HG03575 (cell line): ENCODE measurements around the gene APBB1IP.
"Not testable (repeated sequence)": the region's sequence is repeated elsewhere in the genome, so short reads cannot be mapped to it uniquely, and the experiment has no call there.

Experiments used
- ATAC-seq: cut with Tn5 transposase; IDR thresholded peaks from one replicate; pipeline ENCODE4 v1.9.1; 2021; ENCODE audit not compliant: unreplicated experiment, insufficient number of reproducible peaks, low FRiP score; ENCODE audit errors: extremely low read depth

The APBB1IP gene

DNA sequence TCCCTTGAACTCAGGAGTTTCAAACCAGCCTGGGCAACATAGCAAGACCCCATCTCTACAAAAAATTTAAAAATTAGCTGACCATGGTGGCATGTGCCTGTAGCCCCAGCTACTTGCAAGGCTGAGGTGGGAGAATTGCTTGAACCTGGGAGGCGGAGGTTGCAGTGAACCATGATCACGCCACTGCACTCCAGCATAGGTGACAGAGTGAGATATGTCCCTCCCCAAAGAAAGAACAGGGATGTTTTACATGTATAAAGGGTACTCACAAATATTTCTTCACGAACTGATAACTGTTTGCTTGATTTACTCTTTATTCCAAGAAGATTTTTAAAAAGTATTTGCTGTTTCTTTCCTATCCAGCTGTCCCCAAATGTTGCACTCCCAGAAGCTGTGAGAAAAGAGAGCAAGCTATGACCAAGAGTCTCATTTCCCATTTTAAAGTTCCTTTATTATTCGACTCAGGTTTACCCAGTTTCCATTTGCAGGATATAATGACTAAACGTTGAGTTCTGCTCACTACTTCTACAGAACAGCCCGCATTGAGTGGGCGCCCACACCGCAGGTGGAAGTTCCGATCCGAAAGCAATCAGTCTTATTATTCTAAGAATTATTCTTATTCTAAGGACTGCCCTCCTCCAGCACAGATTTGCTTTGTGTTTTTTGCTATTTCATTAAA lies 90.7 kb downstream of the APBB1IP start:
- ATAC-seq = no peak

DNA sequence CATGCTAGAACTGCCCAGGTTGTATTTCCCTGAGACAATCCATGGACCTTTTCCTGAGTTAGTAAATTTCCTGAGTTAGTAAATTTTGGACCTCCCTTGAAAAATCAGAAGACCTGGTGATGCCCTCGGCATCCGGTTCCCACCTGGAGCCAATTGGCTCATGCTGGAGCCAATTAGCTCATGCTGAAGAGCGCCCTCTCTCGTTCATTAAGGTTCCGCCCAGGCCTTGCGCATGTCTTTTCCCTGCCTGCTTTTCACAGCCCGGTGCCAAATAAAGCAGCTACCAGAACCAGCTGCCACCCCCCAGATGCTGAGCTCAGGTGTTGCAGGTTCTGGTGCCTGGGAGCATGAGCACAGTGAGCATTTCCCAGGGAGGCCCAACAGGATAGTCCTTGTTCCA lies 96.2 kb downstream of the APBB1IP start:
- no peak for ATAC-seq

DNA sequence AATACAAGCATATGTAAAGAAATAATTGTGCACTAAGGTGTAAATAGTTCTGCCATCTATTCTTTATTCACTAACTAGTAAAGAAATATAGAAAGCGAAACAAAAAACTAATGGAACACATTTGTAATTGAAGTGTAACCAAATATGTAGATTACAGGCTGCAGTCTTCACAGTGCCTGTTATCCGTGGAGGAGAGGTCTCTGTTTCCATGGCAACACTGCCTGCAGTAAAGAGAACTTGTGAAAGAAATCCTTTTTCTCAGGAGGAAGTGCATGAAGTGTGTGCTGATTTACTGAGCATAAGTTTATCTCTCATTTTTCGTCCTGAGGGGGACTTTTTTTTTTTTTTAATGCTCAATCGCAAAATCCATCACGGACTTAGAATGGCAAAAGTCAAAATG lies 102.5 kb downstream of the APBB1IP start:
- no peak for ATAC-seq

DNA sequence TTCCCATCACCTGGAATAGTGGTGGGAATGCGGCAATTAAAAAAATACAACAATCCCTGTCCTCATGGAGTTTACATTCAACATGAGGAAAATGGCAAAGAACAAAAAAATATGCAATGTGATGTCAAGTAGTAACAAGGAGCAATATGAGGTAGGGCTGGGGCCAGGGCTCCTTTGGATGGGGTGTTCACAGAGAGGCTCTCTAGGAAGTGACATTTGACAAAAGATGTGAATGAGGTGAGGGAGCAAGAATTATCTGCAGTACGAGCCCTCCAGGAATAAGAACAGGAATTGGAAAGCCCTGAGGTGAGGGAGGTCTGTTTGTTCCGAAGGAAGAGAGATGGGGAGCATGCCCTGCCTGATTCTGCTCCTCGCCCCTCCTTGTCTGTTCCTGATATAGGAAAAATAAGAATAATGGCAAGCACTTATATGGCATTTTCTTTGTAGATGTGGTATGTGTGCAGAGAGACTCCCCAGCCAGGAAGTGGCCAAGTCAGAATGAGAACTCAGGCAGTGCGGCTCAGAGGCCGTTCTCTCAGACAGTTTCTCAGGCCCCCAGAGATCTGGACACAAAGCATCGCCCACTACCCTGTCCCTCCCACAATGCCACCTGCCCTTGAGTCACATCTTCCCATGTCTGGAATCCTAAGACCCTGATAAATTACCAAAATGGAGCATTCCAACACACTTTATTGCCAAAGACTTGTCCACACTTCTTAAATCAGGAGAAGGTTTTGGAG lies 105.6 kb downstream of the APBB1IP start:
- ATAC-seq = peak; percentile 47

DNA sequence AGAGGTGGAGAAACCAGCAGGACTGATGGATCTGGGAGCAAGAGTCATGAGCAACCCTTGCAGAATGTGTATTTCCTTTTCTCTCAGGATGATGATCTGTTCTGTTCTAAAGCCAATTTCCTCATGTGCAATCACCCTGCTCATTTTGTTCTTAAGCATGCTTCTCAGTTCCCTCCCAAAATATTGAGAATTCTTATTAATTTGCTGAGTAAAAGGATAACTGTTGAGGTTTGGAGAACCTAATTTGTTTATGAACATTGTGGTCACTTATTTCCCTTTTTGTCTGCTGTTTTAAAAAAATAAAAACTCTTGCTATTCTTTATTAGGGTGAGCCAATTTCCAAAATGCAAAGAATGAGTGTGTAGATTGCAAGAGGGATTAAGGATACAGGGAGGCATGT lies 106.8 kb downstream of the APBB1IP start:
- ATAC-seq = no peak

DNA sequence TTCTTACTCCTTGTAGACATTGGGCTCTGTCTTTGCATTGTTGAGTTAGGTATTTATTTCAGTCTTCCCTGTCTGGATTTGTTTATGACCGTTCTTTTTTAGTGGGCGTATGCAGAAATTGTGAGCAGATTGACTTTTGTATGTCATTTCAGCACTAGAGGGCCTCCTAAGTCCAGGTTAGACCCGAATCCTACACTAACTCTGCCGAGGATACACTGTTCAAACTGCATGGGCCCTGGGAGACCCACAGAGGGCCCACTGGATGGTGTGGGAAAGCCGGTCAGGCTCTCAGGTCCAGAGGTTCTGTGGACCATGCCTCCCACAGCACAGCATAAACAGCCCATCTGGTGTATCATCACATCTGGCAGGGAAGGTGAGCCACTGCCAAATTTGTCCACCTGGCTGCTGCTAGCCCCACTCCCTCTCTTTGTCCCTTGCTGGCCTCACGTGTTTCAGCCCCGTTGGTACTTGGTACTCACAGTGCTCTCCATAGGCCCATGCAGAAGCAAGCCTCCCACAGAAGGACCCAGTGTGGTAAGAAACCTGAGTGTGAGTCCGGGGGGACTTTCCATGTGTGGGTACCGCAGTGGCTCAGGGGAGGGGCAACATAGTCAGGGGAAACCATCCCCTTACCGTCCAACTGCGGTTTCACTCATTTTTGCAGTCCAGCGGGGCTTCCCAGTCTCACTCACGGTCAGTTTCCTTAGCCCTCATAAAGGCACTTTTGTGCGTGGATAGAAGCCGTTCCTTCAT lies 112.8 kb downstream of the APBB1IP start:
- ATAC-seq = no peak

DNA sequence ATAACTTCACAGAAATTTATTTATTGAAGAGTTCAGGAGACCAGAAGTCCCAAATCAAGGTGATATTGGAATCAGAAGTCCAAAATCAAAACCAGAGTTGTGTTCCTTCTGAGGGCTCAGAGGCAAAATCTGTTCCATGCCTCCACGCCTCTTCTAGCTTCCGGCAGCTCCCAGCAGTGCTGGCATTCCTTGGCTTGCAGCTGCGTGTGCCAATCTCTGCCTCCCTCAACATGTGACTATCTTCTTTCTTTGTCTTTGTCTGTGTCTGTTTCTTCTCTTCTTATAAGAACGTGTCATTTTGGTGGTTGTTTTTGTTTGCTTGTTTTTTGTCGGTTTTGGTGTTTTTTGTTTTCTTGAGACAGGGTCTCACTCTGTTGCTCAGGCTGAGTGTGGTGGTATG lies 116.1 kb downstream of the APBB1IP start:
- no peak for ATAC-seq

DNA sequence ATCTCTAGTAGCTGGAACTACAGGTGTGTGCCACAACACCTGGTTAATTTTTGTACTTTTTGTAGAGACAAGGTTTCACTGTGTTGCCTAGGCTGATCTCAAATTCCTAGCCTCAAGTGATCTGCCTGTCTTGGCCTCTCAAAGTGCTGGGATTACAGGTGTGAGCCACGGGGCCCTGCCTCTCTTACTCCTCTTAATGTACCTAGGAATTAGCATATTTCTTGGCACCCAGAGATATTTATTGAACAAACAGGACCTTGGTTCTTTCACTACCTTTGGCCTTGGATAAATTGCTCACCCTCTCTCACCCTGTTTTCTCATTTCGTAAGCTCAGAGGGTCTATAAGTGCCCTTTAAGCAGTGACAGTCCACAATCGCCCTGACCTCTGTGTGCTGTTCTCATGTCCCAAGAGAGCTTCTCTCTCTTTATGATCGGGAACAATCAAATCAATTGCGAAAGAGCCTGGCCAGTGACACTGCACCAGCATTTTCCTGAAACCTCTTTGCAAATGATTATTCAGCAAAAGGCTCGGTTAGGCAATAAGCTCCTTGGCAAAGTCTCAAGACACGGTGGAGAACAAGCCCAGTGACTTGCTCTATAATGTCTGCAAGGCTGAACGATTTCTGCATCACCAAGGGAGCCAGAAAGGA lies 117.7 kb downstream of the APBB1IP start:
- no peak for ATAC-seq

DNA sequence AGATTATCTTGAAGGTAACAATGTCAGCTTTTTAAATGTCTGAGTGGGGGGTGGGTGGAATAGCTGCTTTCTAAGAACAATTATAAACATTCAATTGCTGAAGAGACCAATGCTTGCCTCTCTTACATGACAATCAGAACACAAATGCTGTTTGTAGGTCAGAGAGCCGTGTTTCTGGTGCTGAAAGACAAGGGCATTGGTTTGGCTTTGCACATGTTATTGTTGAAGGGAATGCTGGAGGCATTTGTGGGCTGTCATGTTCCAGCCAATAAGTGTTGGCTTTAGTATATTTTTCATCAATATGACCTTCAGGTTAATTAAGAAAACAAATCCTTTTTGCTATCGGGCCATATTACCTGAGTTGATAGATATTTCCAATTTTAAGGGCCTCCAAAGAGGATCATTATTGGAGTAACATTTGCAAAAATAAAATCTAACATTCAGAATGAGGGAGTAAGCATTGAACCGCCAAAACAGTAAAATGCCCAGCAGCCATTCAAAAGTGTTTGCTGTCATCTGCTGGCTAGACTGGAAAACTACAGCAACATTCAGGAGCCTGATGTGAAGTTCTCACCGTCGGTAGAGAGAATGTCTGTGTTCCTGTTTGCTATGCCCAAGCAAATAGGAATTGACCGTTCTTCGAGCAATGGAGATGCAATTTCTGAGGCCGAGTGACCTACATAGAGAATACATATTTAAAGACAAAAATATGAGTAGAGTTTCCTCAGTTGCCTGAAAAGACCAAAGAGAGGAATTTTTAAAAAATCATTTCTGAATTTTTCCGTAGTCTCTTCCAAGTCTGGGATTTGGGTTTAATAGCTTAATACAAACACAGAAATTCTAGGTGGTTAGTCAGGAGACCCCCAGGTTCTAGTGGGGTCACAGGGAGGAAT lies 118.9 kb downstream of the APBB1IP start:
- ATAC-seq = no peak

DNA sequence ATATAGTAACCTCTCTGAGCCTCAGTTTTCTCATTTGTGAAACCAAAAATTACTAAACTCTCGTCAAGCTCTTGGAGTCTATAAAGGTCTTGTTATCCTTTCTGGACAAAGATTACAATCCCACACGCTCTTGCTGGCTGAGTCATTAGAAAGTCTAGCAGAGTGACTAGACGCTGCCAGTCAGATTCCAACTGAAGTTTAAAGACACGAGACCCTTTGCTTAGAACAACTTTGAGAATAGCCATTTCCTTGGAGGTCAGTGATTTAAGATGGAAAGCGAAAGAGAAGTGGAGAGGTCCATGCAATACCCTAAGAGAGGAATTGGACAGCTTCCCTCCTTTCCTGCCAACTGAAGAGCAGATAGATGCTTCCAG lies 119.5 kb downstream of the APBB1IP start:
- ATAC-seq = no peak

DNA sequence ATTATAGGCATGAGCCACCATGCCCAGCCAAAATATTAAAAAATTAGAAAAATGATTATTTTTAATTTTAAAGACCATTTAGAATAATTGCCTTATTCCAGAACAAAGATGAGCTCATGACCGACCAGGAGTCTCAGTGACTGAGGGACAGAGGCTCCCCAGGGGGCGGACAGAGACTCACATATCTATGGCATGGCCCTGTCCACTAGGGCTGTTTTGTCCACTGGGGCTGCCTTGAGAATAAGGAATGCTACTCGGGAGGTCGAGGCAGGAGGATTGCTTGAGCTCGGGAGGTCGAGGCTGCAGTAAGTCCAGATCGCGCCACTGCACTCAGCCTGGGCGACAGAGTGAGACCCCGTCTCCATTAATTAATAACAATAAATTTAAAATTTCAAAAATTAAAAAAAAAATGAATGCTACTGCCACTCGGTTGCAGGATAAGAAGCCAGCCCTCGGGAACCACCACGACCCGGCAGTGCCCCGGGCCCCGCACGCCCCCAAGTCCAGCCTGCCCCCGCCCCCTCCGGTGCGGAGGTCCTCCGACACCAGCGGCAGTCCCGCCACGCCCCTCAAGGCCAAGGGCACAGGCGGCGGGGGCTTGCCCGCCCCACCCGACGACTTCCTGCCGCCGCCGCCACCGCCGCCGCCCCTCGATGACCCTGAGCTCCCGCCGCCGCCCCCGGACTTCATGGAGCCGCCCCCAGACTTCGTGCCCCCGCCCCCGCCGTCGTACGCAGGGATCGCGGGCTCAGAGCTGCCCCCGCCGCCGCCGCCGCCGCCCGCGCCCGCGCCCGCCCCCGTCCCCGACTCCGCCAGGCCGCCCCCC lies 128.6 kb downstream of the APBB1IP start:
- ATAC-seq = no peak

DNA sequence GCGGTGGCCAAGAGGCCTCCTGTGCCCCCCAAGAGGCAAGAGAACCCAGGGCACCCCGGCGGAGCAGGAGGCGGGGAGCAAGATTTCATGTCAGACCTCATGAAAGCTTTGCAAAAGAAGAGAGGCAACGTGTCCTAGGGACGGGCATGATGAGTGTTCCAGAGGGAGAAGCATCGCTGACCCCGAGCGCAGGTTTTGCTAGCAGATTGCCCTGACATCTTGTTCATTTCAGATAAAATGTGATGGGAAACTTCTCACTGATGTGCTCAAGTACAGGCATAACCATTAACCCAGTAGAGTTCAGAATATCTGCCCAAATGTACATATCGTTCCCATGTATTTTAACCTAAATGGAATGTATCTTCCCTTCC lies 129.2 kb downstream of the APBB1IP start:
- ATAC-seq = no peak

DNA sequence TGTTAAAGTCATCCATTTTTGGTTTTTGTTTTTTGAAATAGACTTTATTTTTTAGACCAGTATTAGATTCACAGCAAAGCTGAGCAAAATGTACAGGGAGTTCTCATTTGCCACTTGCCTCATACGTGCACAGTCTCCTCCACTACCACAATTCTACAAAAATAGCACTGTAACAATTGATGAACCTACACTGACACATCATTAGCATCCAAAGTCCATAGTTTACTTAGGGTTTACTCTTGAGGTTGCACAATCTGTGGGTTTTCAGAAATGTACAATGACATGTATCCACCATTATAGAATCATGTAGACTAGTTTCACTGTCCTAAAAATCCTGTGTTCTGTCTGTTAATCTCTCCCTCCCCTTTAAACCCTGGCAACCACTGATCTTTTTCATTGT lies 133.5 kb downstream of the APBB1IP start:
- no peak for ATAC-seq

DNA sequence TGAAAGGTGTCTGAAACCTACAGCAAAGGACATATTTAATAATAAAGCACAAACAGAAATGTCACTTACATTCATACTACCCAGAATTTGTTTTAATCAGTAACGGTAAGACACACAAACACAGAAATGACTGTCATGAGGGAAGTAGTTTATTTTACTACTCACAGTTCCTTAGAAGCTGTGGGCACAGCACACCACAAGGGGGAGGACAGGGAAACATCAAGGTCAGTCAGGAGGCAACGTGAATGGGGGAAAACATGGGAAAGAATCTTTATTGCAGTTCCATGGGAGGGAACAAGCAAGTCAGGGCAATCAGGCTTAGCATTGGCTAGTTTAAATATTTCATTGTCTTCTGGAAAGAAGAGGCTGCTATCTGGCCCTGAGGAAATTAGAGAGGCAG lies 135.5 kb downstream of the APBB1IP start:
- ATAC-seq = no peak

DNA sequence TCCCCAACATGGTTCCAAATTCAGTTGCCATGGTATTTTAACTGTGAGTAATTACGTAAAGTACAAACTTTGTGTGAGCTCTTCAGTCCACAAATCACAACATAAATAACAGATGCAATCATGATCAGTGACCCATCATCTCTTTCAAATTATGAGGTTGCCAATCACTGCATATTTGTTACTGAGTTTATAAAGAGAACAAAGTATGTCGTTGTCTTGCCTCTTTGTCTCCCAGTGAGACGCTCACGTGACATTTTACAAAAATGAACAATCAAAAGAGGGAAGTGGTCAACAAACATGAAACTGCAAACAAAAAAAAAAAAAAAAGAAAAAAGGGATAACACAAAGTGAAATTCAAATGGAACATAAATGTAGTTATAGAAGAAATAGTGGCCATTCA lies 136.6 kb downstream of the APBB1IP start:
- no peak for ATAC-seq

DNA sequence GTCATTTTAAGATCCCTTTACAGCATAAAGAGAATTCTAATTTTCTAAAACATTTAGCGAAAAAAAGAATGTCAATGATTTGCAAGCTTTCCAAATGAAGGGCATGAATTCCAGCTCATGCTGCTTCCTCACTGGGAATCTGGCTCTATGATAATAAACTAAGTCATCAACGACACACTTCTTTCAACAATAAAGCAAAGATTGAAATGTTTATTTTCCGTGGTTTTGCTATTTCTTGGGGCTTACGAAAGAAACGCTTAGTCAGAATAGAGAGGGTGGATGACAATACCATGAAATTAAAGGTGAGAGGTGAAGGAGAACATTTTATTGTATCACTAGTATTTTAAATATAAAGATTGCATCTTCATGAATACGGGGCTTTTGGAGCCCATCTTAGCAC lies 140.2 kb downstream of the APBB1IP start:
- ATAC-seq = not testable (repeated sequence)

DNA sequence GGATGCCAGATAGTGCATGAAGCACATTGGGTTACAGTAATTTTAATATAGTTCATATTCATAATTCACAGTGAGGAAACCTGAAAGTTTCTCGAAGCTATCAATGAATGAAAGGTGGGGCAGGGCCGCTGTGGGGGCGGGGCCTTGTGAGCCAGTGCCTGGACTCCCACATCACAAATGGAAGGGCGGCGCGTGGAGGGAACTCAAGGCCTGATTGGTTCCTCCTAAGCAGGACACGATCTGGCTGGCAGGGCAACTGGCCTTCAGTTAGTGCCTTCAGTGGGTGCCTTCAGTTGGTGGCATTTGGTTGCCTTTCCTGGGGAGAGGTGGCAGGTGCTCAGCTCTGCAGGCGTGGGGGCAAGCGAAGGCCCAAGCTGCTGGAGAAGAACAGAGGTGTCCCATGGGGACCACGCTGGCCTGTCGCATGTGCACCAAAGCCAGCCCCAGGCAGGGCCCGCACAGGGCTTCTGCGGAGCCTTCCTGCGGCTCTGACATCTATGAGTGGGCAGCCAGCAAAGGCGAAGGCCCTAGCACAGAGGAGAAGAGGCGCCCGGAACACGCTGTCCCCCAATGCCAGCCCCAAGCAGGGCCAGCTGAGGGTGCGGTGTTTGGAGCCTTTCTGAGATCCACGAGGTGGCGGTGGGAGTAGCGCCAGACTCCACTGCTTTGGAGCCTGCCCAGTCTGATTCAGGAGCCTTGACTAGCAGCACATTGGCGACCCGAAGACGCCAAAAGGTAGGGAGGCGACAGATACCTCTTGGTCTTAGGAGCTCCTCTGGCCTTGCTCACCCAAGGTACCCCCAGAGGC lies 141.3 kb downstream of the APBB1IP start:
- no peak for ATAC-seq
